Activated CD4-positive, alpha-beta T cell treated with anti-CD3 and anti-CD28 coated beads for 48 hours (primary cell): ENCODE data around the gene SECISBP2L.

Source experiments
- DNase-seq: peaks from one replicate; pipeline ENCODE4 v3.0.0-alpha.2; 2020

The SECISBP2L gene

DNA sequence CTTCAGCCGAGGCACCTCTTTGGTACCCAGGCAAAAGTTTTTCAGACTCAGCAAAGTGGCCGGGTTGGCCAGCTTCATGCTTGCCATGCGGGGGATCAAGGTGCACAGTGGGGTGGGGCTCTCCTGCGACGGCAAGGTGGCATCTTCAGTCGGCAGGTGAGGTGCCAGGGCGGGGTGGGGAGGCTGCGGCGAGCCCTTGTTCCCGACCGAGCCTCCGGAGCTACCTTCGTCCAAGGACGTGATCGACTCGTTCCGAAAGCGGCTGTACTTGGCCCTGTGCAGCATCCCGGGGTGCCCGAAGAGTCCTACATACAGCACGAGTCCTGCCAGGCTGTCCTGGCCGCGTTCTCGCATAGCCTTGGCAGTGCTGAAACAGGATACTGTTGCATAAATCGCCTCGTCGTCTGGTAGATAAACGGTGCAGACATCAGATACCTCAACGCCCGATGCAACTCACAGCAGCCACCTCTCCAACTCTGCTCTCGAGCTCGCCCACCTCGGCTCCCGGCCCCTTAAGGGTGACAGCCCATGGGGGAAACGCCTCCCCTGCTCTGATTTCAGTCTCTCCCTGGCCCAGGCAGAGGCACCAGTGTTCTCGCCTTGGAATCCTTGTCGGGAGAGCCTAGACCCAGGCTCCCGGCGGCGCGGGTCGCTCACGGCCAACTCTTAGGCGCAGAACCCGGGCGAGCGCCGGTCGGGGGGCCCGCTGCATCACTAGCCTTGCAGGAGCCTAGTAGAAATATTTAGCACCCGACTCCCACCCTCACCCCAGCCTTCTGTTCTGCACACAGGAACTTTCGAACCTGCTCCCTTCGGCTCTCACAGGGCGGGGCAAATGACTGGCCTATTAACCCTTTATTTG is 83.4 kb downstream of the SECISBP2L start:
- no peak for DNase-seq

DNA sequence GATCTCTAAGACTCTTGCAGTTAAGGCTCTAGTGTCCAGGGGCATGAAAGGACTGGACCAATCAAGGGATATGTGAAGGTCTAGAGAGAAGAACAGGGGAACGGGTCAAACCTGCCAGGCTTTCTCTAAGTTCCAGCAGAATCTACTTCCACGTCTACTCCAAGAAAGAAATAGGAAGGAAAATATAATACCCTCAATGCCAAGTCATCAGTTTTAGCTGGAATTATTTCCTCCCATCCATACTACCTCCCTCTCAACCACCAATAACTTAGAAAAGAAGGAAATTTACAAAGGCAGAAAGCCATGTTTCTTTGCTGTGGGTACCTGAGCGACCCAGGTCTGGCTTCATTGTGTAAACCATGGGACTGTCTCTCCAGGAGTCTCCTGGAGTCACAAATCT is 90.3 kb downstream of the SECISBP2L start:
- no peak for DNase-seq

DNA sequence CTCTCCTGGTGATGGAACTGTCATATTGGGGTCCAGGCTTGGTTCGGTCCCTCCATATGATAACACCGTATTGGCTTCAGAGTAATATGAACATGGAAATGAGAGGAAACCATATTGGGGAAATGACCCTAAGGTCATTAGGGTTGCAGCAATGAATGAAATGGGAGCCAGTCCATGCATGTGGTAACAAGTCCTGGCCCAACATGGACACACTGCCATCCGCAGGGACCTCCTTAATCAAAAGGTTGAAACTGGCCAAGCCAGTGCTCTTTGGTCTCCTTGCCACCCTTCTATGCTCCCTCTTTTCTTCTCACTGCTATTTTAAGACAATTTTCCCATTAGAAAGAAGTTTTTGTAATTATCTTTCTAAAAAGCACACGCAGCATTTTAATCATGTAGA is 90.9 kb downstream of the SECISBP2L start:
- no peak for DNase-seq

DNA sequence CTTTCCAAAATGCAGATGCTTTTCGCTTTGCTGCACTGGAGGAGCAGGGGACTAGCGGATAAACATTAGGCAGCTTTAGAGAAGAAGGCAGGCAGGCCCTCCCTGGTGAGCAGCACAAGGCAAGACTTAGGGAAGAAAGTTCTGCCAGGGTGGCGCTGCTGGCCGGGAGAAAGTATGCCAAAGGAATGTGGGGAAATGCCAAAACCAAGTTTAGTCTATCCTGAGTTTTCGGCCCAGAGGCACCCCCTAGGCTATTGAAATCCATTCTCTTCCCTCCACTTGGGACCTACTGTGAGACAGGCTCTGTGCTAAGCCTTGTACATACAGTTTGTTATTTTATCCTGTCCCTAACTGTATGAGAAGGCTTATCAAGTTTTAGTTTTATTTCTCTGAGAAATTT is 91.7 kb downstream of the SECISBP2L start:
- DNase-seq, result no peak

DNA sequence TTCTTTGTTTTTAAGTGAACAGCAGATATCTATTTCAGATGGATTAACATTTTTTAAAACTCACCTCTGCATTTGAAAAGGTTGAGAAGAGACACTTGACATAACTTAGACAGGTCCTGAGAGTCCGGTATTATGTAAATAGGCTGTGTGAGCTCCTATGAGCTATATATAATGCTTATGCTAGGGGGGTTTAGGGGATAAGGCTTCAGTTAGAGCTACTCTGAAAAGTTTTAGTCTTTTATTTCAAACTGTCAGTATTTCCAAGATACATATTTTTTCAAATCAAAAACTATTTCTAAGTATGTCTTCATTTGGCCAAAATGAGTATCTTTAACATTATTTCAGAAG is 99.4 kb downstream of the SECISBP2L start:
- DNase-seq, result no peak

DNA sequence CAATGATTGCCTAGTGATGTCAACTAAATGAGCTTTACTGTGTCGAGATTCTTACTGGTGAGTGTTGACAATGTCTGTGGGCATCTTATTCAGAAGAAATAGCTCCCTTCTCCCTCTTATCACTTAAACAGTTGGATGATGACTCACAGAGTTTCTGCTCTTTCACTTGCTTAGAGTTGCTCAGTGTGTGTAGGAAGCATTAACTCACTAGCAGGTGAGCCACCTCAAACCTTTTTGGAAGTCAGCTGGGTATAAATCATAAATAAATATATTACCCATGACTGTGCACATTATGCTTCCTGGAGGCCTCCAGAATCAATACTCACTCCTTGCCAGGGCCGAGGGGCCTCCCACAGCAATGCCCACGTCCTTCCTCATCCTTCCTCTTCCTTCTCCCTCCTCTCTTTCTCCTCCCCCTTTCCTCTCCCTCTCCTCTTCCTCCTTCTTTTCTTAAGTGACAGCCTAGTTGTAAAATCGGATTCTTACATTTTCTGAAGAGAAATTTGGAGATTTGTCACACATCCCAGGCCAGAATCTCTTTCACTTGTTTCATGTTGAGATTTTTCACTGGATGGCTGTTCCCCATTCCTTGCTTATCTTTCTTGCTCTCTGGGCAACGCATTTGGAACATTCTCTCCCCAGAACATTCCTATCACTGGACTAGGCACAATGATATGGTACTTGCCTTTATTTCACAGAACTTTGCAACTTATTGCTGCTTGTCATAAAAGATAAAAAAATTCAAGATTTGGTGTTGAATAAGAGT is 100.0 kb downstream of the SECISBP2L start:
- DNase-seq, result no peak

DNA sequence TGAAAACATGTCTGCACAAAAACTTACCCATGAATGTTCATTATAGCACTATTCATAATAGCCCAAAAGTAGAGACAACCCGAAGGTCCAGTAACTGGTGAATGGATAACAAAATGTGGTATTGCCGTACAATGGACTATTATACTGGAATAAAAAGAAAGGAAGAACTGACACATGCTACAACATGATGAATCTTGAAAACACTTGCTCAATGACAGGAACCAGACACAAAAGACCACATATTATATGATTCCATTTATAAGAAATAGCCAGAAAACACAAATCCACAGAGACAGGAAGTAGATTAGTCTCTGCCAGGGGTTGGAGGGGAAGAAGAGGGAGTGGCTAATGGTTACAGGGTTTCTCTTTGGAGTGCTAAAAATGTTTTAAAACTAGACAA is 100.9 kb downstream of the SECISBP2L start:
- no peak for DNase-seq

DNA sequence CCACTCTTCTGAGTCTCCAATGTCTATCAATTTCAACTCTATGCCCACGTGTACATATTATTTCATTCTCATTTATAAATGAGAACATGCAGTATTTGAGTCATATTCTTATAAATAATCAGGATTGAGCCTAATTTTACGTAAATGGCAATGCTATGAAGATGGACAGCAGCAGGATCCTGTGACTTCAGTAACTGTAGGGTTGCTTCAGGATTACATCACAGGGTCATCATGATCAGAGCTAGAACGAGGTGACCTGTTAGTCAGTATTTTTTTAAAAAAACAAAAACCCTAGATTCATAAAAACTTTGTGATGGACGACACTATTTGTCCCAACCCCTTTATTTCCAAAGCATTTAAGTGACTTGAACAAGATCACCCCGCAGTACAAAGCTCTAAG is 104.3 kb downstream of the SECISBP2L start:
- no peak for DNase-seq

DNA sequence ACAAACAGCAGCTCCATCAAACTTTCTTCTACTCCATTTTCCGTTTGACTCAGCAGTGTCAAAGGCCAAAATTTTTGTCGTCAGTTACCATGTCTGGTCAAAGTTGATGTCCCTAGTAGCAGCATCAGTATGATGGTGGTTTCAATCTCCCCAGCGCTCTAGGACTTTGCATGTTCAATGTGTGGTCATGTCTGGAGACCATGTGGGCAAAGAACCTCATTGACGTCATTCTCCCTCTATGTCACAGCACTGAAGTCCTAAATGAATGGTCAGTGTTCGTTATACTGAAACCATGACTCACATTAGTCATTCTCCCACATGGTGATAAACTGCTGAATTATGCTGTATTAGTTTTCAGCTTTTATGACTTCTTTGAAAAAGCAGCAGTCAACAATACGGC is 105.7 kb downstream of the SECISBP2L start:
- peak; percentile 13 for DNase-seq

DNA sequence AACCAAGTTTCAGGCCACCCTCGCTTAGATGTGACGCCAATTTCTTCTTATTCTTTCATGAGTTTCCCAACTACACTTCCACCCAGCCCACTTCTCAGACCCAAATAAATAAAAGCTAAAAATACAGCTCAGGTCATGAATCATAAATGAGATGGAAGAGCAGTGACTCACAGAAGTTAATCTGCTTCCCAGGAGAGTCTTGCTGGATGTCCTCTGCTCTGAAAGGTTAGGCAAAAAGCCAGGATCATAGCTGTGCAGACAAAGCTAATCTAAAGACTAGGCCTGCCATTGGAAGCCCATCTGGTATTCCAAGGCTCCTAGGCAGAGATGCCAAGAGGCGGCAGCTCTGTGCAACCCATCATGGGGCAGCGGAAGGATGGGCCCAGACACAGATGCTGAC is 106.6 kb downstream of the SECISBP2L start:
- DNase-seq, result no peak
